Measurements from ENCODE around the gene ZNF385D.

DNA sequence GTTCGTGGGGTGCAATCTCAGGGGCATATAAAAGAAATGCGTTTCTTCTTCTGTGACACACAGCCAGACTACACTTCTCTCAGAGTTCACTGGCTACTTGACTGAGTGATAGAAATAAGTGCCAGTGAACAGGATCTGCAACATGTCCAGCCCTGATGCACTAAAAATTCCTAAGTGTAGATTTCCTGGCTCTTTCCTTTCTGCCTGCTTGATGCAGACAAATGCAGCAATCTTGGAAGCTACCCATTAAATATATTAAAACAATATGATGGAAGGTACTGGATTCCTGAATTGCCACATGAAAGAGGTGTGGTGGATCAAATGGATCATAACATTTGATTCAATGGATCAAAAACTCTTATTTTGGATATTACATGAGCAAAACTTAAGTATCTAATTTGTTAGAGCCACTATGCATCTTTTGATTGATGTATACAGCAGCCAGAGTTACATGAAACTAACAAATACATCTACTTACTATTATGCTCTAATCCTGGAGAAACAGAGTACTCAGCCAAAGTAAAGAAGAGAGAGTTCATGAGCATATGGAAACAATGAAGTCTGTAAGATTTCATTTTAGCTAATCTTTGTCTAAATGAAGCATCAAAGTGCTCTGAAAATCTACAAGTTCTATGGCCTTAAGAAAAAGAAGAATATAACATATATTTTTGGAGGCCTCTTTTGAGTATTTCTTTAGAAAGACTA is 222.6 kb downstream of the ZNF385D start:
- TF ChIP-seq, protein P1, sequence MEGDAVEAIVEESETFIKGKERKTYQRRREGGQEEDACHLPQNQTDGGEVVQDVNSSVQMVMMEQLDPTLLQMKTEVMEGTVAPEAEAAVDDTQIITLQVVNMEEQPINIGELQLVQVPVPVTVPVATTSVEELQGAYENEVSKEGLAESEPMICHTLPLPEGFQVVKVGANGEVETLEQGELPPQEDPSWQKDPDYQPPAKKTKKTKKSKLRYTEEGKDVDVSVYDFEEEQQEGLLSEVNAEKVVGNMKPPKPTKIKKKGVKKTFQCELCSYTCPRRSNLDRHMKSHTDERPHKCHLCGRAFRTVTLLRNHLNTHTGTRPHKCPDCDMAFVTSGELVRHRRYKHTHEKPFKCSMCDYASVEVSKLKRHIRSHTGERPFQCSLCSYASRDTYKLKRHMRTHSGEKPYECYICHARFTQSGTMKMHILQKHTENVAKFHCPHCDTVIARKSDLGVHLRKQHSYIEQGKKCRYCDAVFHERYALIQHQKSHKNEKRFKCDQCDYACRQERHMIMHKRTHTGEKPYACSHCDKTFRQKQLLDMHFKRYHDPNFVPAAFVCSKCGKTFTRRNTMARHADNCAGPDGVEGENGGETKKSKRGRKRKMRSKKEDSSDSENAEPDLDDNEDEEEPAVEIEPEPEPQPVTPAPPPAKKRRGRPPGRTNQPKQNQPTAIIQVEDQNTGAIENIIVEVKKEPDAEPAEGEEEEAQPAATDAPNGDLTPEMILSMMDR (conservative IDR thresholded peaks at IDR 0.05): no peak
- TF ChIP-seq EZH2 (IDR thresholded peaks at IDR 0.05; ENCODE audit: low read depth): no peak

Measured in PC-9 (cell line).